HG03558 (cell line): ENCODE results near the gene TEX14.
"Not testable (repeated sequence)": the region's sequence is repeated elsewhere in the genome, so short reads cannot be mapped to it uniquely, and the experiment has no call there.

Source experiments
- ATAC-seq: cut with Tn5 transposase; IDR thresholded peaks from one replicate; pipeline ENCODE4 v1.9.1; 2021; ENCODE audit warnings: moderate number of reproducible peaks; ENCODE audit not compliant: unreplicated experiment; ENCODE audit errors: extremely low read depth

The TEX14 gene

DNA sequence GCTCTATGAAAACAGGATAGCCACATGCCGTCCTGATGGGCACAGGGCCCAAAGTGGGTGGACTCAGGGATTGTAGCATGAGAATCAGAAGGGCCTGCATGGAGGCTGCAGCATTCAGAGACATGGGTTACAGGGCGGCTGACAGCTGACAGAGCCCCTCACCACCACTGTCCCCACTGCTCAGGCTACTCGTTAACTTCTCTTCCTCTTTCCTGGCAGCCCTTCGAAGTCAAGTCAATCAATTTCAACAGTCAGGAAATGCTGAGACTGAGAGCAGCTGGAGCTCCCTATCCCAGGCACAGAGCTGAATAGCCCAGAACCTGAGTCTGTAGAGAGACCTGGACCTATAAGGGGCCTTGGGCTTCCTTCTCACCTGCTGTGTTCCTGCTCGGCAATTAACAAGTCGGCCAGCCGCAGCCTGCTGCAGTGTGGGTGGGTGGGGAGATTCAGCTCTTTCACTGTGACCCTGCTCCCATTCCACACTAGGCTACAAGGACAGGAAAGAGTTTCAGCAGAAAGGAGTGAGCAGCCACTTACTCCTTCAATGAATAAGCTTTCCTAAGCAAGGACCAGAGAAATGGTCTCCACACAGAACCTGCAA, 76.9 kb downstream of the TEX14 start:
- ATAC-seq, result no peak

DNA sequence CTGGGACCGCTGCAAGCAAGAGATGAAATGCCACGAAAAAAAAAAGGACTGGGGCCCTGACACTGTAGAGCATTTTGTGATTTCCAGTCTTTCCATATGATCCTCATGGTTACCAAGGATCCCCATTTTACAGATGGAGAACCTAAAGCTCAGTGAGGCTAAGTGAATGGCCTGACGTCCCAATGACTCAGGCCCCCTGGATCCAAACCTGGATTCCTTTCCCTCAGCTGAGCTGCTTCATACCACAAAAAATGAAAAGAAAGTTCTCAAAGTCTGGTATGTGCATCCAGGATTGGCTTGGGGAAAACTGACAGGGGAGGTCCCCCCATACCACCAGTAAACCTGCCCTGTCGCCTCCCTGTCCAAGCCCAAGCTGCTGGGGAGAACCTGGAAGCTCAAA, 80.5 kb downstream of the TEX14 start:
- ATAC-seq, result no peak

DNA sequence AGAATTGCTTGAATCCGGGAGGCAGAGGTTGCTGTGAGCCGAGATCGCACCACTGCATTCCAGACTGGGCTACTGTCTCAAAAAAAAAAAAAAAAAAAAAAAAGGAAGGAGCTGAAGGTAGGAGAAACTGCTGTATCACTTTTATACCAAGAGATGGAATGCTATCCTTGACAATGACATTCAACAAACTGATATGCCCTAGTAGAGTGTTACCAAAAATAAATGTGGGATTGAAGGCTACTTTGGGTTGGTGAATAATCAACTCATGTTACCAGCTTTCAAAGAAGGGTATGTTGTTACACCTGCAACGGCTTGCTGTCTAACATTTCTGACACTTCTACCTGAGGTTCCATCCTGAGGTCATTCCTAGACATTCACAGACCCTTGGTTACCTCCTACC, 84.9 kb downstream of the TEX14 start:
- no peak for ATAC-seq

DNA sequence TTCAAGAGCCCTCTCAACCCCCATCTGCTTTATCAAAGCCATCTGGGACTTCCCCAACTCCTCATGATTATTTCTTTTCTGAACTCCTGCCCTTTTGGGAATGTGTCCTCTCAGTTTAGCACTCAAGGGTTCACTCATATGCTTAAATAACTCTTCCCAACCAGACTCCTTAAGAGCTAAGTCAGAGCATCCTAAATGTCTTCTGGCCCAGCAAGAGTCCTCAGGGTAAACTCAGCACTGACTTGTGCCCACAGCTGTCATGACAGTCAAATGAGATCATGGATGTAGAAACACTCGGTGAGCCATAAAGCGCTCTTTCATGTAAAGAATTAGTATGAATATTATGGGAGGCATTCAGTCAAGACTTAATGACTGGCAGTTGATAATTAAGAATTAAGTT, 85.9 kb downstream of the TEX14 start:
- ATAC-seq, result no peak

DNA sequence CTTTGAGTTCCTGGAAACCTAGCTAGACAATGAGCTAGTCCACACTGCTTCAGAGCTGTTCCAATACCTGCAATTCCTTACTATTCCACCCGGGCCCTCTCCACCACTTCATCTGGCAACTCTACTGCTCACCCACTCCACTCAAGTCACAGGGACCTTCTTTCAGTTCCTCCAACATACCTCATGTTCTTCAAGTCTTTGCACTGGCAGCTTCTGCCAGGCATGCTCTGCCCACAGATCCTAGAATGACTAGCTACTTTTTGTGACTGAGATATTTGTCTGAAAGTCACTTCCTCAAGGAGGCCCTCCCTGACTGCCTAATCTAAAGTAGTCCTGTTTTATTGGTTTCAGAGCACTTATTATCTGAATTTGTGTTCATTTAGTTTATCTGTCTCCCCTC, 86.4 kb downstream of the TEX14 start:
- no peak for ATAC-seq

DNA sequence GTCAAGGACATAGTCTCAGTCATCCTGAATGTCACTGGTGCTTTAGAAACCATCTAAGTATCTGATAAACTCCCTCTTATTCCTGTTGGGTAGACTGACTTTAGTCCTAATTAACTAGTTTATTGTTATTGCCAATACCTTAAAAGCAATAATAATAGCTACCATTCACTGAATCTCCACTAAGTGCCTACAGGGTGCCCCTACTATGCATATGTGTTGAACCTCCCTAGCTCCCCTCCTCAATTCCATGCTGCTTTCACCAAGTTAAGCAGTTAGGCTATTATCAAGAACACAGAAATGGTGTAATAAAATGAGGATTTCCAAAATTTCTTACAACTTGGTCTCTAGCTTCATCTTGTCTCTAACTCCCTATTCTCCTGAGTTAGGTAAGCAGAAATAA, 89.9 kb downstream of the TEX14 start:
- no peak for ATAC-seq

DNA sequence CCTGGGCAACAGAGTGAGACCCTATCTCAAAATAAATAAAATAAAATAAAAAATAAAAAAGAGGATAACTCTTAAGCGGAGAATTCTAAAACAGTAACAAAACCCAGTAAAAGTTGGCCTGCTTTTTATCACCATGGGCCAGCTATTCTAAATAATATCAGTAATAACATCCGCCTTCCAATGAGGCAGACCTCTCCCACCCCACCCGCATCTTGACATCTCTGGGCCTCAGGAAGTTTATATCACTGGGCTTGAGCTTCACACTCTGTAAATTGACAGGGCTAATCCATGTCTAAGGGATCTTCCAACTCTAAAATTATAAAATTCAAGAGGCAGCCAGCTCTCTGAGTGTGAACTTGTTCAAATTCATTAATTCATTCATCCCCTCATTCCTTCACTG, 94.5 kb downstream of the TEX14 start:
- ATAC-seq, result no peak

DNA sequence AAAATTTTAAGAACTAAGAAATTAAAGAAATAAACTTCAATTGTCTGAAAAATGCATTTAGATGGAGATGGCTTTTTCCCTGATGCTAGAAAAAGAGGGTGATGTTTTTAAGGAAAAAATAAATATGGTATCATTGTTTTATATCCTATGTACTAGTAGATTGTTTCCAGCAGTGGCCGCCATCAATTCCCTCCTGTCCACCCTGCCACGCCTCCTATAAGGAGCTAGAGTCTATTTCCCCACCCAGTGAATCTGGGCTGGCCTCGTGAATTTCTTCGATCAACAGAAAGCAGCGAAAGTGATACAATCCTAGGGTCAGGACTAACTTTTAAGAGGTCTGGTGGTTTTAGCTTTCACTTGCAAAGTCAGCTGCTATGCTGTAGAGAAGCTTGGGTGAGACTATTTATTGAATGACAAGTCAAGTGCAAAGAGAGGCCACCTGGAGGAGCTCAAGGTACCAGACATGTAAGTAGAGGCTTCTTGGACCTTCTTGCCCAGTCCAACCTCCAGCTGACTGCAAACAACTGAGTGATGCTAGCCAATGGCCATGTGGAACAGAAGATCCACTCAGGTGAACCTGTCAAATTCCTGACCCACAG, 96.6 kb downstream of the TEX14 start:
- no peak for ATAC-seq

DNA sequence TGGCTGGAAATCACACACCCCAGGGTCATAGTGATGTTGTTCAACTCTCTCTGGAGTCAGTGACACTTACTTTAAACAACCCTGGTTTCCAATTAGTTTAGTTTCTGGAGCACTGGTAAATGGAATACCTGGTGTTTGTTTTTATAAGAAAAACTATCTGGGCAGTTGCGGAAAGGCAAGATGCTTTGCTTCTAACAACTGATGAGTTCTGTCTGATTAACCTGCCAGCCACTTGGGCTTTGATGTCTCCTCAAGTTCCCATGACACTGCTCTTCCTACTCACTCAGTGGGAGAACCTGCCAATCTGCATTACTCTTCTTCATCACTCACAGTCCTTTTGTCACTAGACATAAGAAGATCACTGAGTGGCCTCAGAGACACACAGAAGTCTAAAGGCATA, 98.7 kb downstream of the TEX14 start:
- ATAC-seq, result no peak

DNA sequence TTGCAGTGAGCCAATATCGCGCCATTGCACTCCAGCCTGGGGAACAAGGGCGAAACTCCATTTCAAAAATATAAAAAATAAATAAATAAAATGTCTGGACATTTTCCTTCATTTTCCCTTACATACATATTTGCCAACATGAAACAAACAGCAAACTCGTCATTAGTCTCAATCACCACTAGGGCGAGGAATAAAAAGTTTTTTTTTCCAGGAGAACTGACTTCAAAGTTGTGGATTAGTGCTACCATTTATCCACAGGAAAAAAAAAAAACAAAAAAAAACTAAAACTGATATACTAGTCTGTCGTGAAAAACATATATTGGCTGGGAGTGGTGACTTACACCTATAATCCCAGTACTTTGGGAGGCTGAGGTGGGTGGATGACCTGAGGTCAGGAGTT, 100.4 kb downstream of the TEX14 start:
- ATAC-seq, result no peak

DNA sequence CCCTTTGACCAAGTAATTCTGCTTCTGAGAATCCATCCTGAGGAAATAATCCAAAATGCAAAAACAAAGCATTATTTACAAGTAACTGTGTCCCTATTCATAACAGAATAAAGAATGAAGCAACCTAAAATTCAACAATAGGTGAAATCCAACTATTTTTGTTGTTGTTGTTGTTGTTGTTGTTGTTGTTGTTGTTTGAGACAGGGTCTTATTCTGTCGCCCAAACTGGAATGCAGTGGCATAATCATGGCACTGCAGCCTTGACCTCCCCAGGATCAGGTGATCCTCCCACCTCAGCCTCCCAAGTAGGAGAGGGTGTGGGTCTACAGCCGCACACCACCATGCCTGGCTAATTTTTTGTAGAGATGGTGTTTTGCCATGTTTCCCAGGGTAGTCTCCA, 101.5 kb downstream of the TEX14 start:
- no peak for ATAC-seq

DNA sequence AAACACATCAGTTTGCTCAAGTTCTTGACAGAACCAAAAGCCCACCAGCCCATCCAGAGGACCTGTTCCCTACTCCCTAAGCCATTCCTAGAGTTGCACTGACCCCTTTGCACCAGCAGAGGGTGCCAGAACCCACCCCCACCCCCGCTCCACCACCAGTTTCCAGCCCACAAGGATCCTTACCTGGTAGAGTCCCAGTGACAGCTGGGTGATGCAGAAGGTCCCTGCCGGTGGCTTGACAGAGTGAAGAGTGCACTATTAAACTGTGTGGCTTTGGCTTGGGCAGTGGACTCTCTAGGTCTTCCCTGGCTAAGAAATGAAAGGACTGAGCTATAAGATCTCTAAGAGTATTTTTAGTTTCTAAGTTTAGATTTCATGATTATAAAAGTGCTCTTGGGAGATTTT, 104.1 kb downstream of the TEX14 start:
- no peak for ATAC-seq

DNA sequence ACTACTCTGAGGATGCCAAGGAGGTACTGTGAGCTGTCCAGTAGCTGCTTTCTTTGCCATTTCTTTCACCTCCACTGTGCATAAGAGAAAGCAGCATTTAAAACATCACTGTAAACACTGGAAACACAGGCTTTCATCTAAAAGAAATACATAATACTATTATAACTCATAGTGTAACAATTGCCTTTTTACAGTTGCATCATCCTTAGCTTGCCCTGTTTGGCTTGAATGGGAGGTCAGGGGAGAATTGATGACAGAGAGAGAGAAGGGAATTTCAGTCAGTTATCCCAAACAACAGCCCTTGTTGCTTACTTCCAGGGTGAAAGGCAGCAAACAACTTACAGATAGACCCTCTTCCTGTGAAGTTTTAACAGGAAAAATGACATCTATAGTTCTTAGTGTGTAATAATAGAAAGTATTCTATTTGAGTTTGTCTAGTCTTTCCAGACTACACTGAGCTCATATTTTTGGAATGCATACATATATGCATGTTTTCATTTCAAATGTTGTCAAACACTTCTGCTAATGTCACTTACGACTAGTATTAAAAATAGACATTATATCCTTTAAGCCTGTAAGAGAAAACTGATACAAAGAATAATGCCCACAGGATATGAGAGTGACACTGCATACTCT, 105.7 kb downstream of the TEX14 start:
- ATAC-seq, result no peak

DNA sequence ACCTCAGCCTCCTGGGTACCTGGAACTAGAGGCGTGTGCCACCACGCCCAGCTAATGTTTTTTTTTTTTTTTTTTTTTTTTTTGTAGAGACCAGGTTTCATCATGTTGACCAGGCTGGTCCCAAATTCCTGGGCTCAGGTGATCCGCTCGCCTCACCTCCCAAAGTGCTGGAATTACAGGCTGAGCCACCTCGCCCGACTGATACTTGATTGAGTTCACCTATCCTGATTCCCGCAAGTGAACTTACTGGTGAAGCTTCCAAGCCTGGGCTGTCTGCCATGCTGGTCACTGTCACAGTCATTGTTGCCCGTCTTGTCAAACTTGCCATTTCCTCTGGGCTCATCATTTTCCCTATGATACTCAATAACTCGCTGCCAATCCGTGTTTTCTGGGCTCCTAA, 106.3 kb downstream of the TEX14 start:
- ATAC-seq, result no peak

DNA sequence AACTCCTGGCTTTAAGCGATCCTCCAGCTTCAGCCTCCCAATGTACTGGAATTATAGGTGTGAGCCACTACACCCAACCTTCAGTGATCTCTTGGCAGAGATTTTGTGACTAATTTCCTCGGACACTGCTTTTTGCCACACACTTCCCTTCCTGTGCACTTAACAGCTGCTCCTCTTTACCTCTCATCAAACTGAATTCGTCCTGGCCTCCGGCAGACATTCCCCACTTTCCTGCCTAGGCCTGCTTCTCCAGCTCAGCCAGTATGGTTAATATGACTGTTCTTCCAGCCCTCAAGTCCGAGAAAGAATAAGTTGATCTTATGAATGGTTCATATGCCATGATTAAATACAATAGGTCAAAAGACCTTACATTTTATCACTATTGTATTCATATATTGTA, 108.4 kb downstream of the TEX14 start:
- no peak for ATAC-seq

DNA sequence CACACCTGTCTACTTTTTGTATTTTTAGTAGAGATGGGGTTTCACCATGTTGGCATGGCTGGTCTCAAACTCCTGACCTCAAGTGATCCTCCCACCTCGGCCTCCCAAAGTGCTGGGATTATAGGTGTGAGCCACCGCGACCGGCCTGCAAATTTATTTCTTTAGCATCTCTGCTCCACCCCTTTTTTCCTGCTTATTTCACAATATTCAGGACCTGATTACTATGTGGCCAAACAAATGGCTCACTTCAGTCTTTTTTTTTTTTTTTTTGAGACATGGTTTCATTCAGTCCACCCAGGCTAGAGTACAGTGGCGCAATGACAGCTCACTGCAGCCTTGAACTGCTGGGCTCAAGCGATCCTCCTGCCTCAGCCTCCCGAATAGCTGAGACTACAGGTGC, 109.1 kb downstream of the TEX14 start:
- ATAC-seq, result not testable (repeated sequence)

DNA sequence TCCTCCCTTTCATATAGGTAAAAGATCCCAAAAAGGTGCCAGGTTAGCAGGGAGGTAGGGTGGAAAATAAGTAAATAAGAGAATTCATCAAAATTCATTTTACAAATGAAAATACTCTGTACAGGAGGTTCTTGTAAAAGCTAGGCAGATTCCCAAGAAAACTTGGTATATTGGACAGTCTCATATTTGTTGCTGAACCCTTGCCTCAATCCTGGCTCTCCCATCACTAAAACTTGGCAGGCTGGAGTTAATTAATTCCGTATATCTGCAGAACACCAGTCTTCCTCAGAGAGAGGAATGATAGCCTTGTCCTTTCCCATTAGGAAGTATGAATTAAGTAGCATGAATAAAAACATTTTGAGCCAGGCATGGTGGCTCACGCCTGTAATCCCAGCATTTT, 111.2 kb downstream of the TEX14 start:
- ATAC-seq, result no peak

DNA sequence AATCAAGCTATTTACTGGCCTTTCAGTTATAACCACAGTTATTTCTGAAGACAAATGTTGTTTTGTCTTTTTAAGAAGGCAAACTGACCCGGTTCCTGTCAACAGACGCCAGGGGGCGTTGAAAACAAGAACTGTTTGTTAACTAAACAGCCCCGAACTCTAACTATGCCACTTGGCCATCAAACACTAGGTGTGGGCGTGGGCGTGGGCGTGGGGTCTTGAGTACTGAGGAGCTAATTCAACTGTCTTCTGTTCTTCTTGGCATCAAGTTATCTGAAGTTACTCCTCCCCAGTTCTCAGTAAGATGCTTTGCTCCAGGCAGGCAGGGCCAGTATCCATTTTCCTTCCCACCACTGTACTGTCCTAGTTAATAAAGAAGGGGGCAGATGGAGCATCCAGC, 114.1 kb downstream of the TEX14 start:
- no peak for ATAC-seq

DNA sequence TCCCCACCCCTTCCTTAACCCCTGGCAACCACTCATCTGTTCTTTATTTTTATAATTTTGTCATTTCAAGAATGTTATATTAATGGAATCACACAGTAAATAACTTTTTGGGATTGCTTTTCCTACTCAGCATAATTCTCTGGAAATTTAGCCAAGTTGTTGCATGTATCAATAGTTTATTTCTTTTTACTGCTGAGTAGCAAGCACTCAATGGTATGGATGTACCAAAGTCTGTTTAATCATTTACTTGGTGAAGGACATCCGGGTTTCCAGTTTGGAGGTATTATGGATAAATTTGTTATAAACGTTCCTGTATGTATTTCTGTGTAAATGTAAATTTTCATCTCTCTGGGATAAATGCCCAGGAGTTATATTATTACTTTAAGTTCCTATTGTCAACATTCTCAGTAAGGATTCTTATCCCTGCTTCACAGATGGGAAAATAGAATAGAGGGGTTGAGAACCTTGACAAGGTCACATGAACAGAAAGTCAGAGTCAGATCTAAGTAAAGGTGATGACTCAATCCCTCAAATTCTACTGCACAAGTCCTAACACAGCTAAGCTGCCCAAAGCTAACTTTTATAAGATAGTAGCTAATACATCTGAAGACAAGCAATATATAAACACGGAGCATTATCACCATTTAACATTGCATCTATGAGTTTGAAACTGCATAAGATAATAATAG, 115.0 kb downstream of the TEX14 start:
- ATAC-seq, result no peak

DNA sequence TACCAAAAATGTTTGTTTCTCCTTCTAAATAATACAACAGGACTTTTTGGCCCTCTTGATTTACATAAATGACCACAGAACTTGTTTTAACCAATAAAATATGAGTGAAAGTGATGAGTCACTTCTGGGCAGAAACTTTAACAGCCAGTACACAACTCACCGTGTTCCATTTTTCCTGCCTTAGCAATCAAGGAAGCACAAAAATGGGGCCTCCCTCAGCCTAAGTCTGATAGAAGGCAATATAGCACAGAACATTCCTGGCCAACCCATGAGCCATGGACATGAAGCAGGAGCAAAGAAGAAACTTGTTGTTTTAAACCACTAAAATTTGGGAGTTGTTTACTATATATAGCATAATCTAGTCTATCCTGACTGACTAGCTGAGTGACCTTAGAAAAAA, 116.3 kb downstream of the TEX14 start:
- ATAC-seq, result no peak

DNA sequence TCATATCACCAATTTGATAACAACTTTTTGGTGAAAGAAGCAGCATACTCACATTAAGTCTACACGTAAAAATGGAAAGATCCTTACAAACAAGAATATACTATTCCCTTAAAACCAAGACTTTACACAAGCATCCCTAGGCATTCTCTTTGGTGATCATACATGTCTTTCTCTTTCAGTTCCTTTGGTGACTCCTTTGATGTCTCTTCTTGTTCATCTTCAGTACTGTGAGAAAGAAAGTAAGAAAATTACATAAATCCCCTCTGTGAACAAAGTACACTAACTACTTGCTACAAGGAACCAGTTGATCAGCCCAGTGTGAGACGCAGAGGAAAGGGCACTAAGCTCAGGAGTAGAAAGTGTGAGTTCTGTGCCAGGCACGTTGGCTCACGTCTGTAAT, 117.8 kb downstream of the TEX14 start:
- no peak for ATAC-seq

DNA sequence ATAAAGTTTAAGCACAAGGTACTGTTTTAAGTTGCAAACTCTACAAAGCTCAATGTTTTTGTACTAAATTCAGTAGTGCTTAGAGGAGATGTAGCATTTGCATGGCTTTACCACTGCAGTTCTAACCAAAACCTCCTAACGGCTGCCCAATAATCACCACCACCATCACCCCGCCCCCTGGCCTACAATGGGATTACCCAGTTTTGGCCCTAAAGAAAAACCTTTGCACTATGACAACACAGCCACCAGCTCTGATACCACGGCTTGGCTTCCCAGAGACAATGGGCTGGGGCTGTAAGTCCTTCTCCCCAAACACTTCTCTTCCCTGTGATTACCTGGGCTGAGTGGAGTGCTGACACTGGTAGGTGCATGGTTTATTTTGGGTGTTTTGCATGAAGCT, 119.0 kb downstream of the TEX14 start:
- ATAC-seq, result no peak
